Fibroblast of lung (primary cell): ENCODE data around the gene DENND5B.

Experiments used
- EZH2 ChIP-seq: IDR thresholded peaks from 2 replicates; pipeline ENCODE4 v1.5.1; 2012; ENCODE audit warnings: low read length, control low read depth, mild to moderate bottlenecking; ENCODE audit errors: missing control alignments
- TF ChIP-seq, protein P1 (sequence below), 2 donors: IDR thresholded peaks in 1 of 2; conservative IDR thresholded peaks in 1 of 2; 1 replicate in 1 of 2; 2 replicates in 1 of 2; pipeline ENCODE4 v1.5.1; 2011 to 2012; ENCODE audit warnings: low read length in 2 of 2, control low read depth in 1 of 2, inconsistent platforms in 1 of 2, low read depth in 1 of 2, mild to moderate bottlenecking in 1 of 2

- TF ChIP-seq EZH2, result no peak
- TF ChIP-seq, protein P1, sequence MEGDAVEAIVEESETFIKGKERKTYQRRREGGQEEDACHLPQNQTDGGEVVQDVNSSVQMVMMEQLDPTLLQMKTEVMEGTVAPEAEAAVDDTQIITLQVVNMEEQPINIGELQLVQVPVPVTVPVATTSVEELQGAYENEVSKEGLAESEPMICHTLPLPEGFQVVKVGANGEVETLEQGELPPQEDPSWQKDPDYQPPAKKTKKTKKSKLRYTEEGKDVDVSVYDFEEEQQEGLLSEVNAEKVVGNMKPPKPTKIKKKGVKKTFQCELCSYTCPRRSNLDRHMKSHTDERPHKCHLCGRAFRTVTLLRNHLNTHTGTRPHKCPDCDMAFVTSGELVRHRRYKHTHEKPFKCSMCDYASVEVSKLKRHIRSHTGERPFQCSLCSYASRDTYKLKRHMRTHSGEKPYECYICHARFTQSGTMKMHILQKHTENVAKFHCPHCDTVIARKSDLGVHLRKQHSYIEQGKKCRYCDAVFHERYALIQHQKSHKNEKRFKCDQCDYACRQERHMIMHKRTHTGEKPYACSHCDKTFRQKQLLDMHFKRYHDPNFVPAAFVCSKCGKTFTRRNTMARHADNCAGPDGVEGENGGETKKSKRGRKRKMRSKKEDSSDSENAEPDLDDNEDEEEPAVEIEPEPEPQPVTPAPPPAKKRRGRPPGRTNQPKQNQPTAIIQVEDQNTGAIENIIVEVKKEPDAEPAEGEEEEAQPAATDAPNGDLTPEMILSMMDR (conservative IDR thresholded peaks at IDR 0.05 in 1 of 2, IDR thresholded peaks at IDR 0.05 in 1 of 2; ENCODE audit: low read depth in 1 of 2, low read length in 2 of 2), result no peak
Observed at GRCh38 chr12:31423405-31423804, 167.5 kb downstream of the DENND5B start.
